ENCODE data around the gene SRPRB.

GRCh38 chr3:133820129-133820528 is 14.5 kb downstream of the SRPRB start:
- TF ChIP-seq CTCF (IDR thresholded peaks at IDR 0.05) (no peak), POLR2A (IDR thresholded peaks at IDR 0.05) (no peak)

Measured in testis (tissue), 2 donors.